Stomach (tissue), 4 donors: ENCODE results near the gene OR52K1.

ENCODE experiments used
- CTCF ChIP-seq, 7 experiments: fragments of 450-650 bp in 4 of 7; fragments of 200-600 bp in 3 of 7; sonication (generic) in 3 of 7; IDR thresholded peaks; one replicate each; pipeline ENCODE4 v1.5.1; 2016 to 2019; ENCODE audit warnings: antibody characterized with exemption in 7 of 7, control low read depth in 2 of 7, mild to moderate bottlenecking in 1 of 7
- EP300 ChIP-seq: sonication (generic); formaldehyde crosslinking; IDR thresholded peaks from one replicate; pipeline ENCODE4 v1.6.1; 2017; ENCODE audit warnings: antibody characterized with exemption
- POLR2A ChIP-seq, 4 donors: fragments of 450-650 bp; IDR thresholded peaks; one replicate each; pipeline ENCODE4 v1.6.1; 2016; ENCODE audit warnings: antibody characterized with exemption in 4 of 4, control low read depth in 2 of 4, mild to moderate bottlenecking in 1 of 4, moderate library complexity in 1 of 4
- POLR2AphosphoS5 ChIP-seq, 3 donors: sonication (generic); formaldehyde crosslinking; IDR thresholded peaks; one replicate each; pipeline ENCODE4 v1.6.1; 2016; ENCODE audit warnings: antibody characterized with exemption in 3 of 3

- TF ChIP-seq CTCF (IDR thresholded peaks at IDR 0.05) (no peak), POLR2A (IDR thresholded peaks at IDR 0.05) (no peak), POLR2AphosphoS5 (IDR thresholded peaks at IDR 0.05) (no peak), EP300 (no peak)
Measured at GRCh38 chr11:4511282-4512245, 29.1 kb downstream of the OR52K1 start.
